PC-3 (cell line): Measurements from ENCODE around the gene DBR1. TPM values are rescaled to one million over a fixed set of nuclear protein-coding genes. Genes with fewer than 3 reads are reported as not detected.
A peak's percentile ranks its signal among the peaks of the same experiment; 100 is the strongest.

Source experiments
- ATAC-seq: fragments of 200-7000 bp; cut with Tn5 transposase; 2 replicates; pipeline ENCODE4 v1.9.1; 2020; ENCODE audit warnings: mild to moderate bottlenecking, moderate library complexity
- BruUV-seq: library from RNA; stranded (reverse); fragments of 400-500 nt; replicated peaks from 2 replicates; lab custom pipeline; 2021; lab: Mats Ljungman, UMichigan
- CTCF ChIA-PET: fragments of 300-600 bp; sonication (Branson Sonifier 250); formaldehyde crosslinking; loops from one replicate; lab custom pipeline; 2022; ENCODE audit warnings: antibody characterized with exemption; lab: Charles Lee
- POLR2A ChIA-PET: fragments of 300-600 bp; sonication (Branson Sonifier 250); formaldehyde crosslinking; loops from one replicate; lab custom pipeline; 2022; ENCODE audit warnings: antibody characterized with exemption; ENCODE audit not compliant: unreplicated experiment; lab: Charles Lee
- DNase-seq: peaks from one replicate; pipeline ENCODE4 v3.0.0-alpha.2; 2015
- H2AFZ ChIP-seq: fragments of 300-600 bp; sonication (generic); 2 replicates; pipeline ENCODE4 v1.6.0; 2016; ENCODE audit warnings: antibody characterized with exemption, low read length
- H3F3A ChIP-seq: fragments of 300-600 bp; sonication (generic); one replicate; pipeline ENCODE4 v1.6.0; 2017; ENCODE audit warnings: antibody characterized with exemption, low read length, control low read depth, mild to moderate bottlenecking; ENCODE audit not compliant: unreplicated experiment
- H3K27ac ChIP-seq: fragments of 300-600 bp; sonication (generic); 2 replicates; pipeline ENCODE4 v1.5.1; 2016; ENCODE audit warnings: mild to moderate bottlenecking, low read length
- H3K27me3 ChIP-seq: fragments of 300-600 bp; sonication (generic); 2 replicates; pipeline ENCODE4 v1.6.1; 2016; ENCODE audit warnings: low read length, mixed read lengths
- H3K36me3 ChIP-seq: fragments of 300-600 bp; sonication (generic); 2 replicates; pipeline ENCODE4 v1.6.1; 2016; ENCODE audit warnings: low read depth, mixed run types, low read length, mixed read lengths
- H3K4me1 ChIP-seq: fragments of 300-600 bp; sonication (generic); 2 replicates; pipeline ENCODE4 v1.5.1; 2016; ENCODE audit warnings: low read length; ENCODE audit not compliant: insufficient read depth
- H3K4me2 ChIP-seq: fragments of 300-600 bp; sonication (generic); 2 replicates; pipeline ENCODE4 v1.6.0; 2016; ENCODE audit warnings: low read length
- H3K4me3 ChIP-seq: fragments of 300-600 bp; sonication (generic); 2 replicates; pipeline ENCODE4 v1.5.1; 2016; ENCODE audit warnings: mild to moderate bottlenecking, low read length, mixed read lengths
- H3K79me2 ChIP-seq: fragments of 300-600 bp; sonication (generic); 2 replicates; pipeline ENCODE4 v1.6.1; 2017; ENCODE audit warnings: low read length, mixed read lengths
- H3K9ac ChIP-seq: fragments of 300-600 bp; sonication (generic); 2 replicates; pipeline ENCODE4 v1.6.0; 2016; ENCODE audit warnings: mild to moderate bottlenecking, low read length
- H3K9me2 ChIP-seq: fragments of 300-600 bp; sonication (generic); replicated peaks from 2 replicates; pipeline ENCODE4 v1.6.1; 2016; ENCODE audit warnings: mixed run types, low read length, mixed read lengths
- H3K9me3 ChIP-seq: fragments of 300-600 bp; sonication (generic); 2 replicates; pipeline ENCODE4 v1.6.1; 2016; ENCODE audit warnings: low read length, mixed read lengths
- H4K20me1 ChIP-seq: fragments of 300-600 bp; sonication (generic); 2 replicates; pipeline ENCODE4 v1.6.1; 2016; ENCODE audit warnings: low read length, mixed read lengths
- CTCF ChIP-seq: fragments of 300-600 bp; sonication (generic); conservative IDR thresholded peaks from 2 replicates; pipeline ENCODE4 v1.5.1; 2017; ENCODE audit warnings: antibody characterized with exemption, low read depth, mild to moderate bottlenecking, low read length
- EZH2 ChIP-seq: fragments of 300-600 bp; sonication (generic); IDR thresholded peaks from one replicate; pipeline ENCODE4 v1.6.1; 2017; ENCODE audit warnings: antibody characterized with exemption, mild to moderate bottlenecking, low read length; ENCODE audit not compliant: unreplicated experiment
- EZH2phosphoT487 ChIP-seq: fragments of 300-600 bp; sonication (generic); IDR thresholded peaks from 2 replicates; pipeline ENCODE4 v1.6.1; 2018; ENCODE audit warnings: mild to moderate bottlenecking, antibody characterized with exemption, low read length, borderline replicate concordance
- intact Hi-C: fragments of 100-400 bp; cut with micrococcal nuclease; formaldehyde crosslinking; loops from 2 replicates; pipeline ENCODE4 v1.9.0; 2023
- total RNA-seq: library from RNA; depleted of rRNA; stranded (reverse); fragments of >200 nt; gene quantifications from 2 replicates; pipeline ENCODE4 v1.2.3, GENCODE V29; 2014

Gene DBR1
- total RNA-seq, 1 experiment from 2014 or later, result 14.0 TPM

- POLR2A ChIA-PET, result interaction anchor here (0.6 to 1.1 kb wide), 3 partner anchors 24 to 753 kb away, joined by 6 to 16 read pairs (median 10); no protein-coding TSS in a partner anchor
- intact Hi-C loops, result loop anchor here (5.0 kb wide), 1 partner anchor 173 kb away; the partner anchor contains the start of gene MRAS
Observed at GRCh38 chr3:138173769-138174420, 826 bp downstream of the DBR1 start.

GRCh38 chr3:138172625-138173024, 2.1 kb downstream of the DBR1 start:
- Histone ChIP-seq H3K79me2 (peaks cover 32% of the 10 kb centered on the region), H3K27ac (no peak overlapping the region), H3K9me2 (no peaks in the 10 kb centered on the region), H3K9me3 (no peaks in the 10 kb centered on the region), H3K27me3 (no peaks in the 10 kb centered on the region), H2AFZ (no peak overlapping the region), H3K4me3 (no peak overlapping the region), H3K4me1 (0 out of 2 replicates have a peak, but pooled peaks cover 5% of the 10 kb centered on the region), H3K9ac (no peak overlapping the region), H4K20me1 (no peaks in the 10 kb centered on the region), H3K4me2 (peak overlapping the region; percentile 79), H3K36me3 (no peaks in the 10 kb centered on the region), H3F3A (no peaks in the 10 kb centered on the region)
- TF ChIP-seq EZH2 (no peak), CTCF (no peak), EZH2phosphoT487 (no peak)
- ChIA-PET CTCF (no interaction called here), POLR2A (no interaction called here)
- BruUV-seq, result no TSS peak
- intact Hi-C loops, result loop anchor here (5.0 kb wide), 1 partner anchor 175 kb away; the partner anchor contains the start of gene MRAS
- ATAC-seq, result no peak
- DNase-seq, result no peak

More at GRCh38 chr3:138173769-138174420, 826 bp downstream of the DBR1 start:
- peak overlapping the region; percentile 95 for H2AFZ ChIP-seq
- peak; percentile 14 for ATAC-seq
- H3K4me1 ChIP-seq, result 0 out of 2 replicates have a peak, but pooled peaks cover 5% of the 10 kb centered on the region
- peak overlapping the region; percentile 73 for H3K4me3 ChIP-seq
- no peaks in the 10 kb centered on the region for H3K9me2 ChIP-seq
- no peaks in the 10 kb centered on the region for H3K27me3 ChIP-seq
- H3K9ac ChIP-seq, result peak overlapping the region; percentile 91
- TF ChIP-seq EZH2, result no peak
- no peak for TF ChIP-seq CTCF
- TF ChIP-seq EZH2phosphoT487, result no peak
- CTCF ChIA-PET, result interaction anchor here (0.8 kb wide), 1 partner anchor 174 kb away, joined by 4 read pairs; no protein-coding TSS in a partner anchor
- no peaks in the 10 kb centered on the region for H3K9me3 ChIP-seq
- no peaks in the 10 kb centered on the region for H3K36me3 ChIP-seq
- H4K20me1 ChIP-seq, result no peaks in the 10 kb centered on the region
- TSS peak; percentile 45 for BruUV-seq
- DNase-seq, result no peak
- H3F3A ChIP-seq, result no peaks in the 10 kb centered on the region
- peak overlapping the region; percentile 79 for H3K4me2 ChIP-seq
- peaks cover 32% of the 10 kb centered on the region for H3K79me2 ChIP-seq
- H3K27ac ChIP-seq, result peak overlapping the region; percentile 61; the same call in 1 of the 2 replicates

GRCh38 chr3:138165061-138165460, 9.7 kb downstream of the DBR1 start:
- no TSS peak for BruUV-seq
- H3K36me3 ChIP-seq, result peaks cover 17% of the 10 kb centered on the region
- no peaks in the 10 kb centered on the region for H3K9me3 ChIP-seq
- ATAC-seq, result no peak
- intact Hi-C loops, result no loop called here
- no peak overlapping the region for H3K9ac ChIP-seq
- no peak overlapping the region for H3K4me3 ChIP-seq
- no peak overlapping the region for H3K4me2 ChIP-seq
- H3K27me3 ChIP-seq, result no peaks in the 10 kb centered on the region
- no peaks in the 10 kb centered on the region for H4K20me1 ChIP-seq
- ChIA-PET POLR2A (no interaction called here), CTCF (no interaction called here)
- H3K9me2 ChIP-seq, result no peaks in the 10 kb centered on the region
- no peaks in the 10 kb centered on the region for H3F3A ChIP-seq
- H3K79me2 ChIP-seq, result no peaks in the 10 kb centered on the region
- no peak overlapping the region for H2AFZ ChIP-seq
- no peaks in the 10 kb centered on the region for H3K4me1 ChIP-seq
- no peak overlapping the region for H3K27ac ChIP-seq
- no peak for DNase-seq
- TF ChIP-seq EZH2 (no peak), CTCF (no peak), EZH2phosphoT487 (no peak)
